ENCODE measurements around the gene PARP2. TPM values are rescaled to one million over a fixed set of nuclear protein-coding genes. Genes with fewer than 3 reads are reported as not detected.

Gene PARP2
- total and polyA plus RNA-seq, 10 donors, result 9.1 to 25.0 (median 14.7) TPM

GRCh38 chr14:20400589-20400964, 57.1 kb downstream of the PARP2 start:
- DNase-seq, result no peak
- no peak overlapping the region for H3K27ac ChIP-seq
- H3K4me1 ChIP-seq, result peaks cover 0 to 2% (median 0%) of the 10 kb centered on the region in 6 donors
- TF ChIP-seq CTCF (IDR thresholded peaks at IDR 0.05 in 8 of 11, conservative IDR thresholded peaks at IDR 0.05 in 3 of 11) (no peak), POLR2AphosphoS5 (IDR thresholded peaks at IDR 0.05) (no peak), POLR2A (IDR thresholded peaks at IDR 0.05) (no peak)
- H3K27me3 ChIP-seq (replicated peaks in 1 of 7), result no peaks in the 10 kb centered on the region
- peaks cover 8 to 100% (median 92%) of the 10 kb centered on the region in 6 donors for H3K36me3 ChIP-seq
- H3K9me3 ChIP-seq, result no peaks in the 10 kb centered on the region
- H3K4me3 ChIP-seq, result no peak overlapping the region
- 93 to 100% (median 98%) methylated on average over 1 of the region's 1 CpG for WGBS, 5 donors
- intact Hi-C loops (cut with DNase I; ENCODE audit: low total_unique reads), result loop anchor here (10.0 kb wide), 1 partner anchor 56 kb away; the partner anchor contains the start of gene PARP2

- intact Hi-C loops (cut with DNase I; ENCODE audit: low total_unique reads), result loop anchor here (10.0 kb wide), 1 partner anchor 56 kb away; the partner anchor contains the start of gene PARP2
- no peak for DNase-seq
- Histone ChIP-seq H3K36me3 (peaks cover 8 to 100% (median 92%) of the 10 kb centered on the region in 6 donors), H3K4me3 (no peak overlapping the region), H3K9me3 (no peaks in the 10 kb centered on the region), H3K27me3 (replicated peaks in 1 of 7) (no peaks in the 10 kb centered on the region), H3K27ac (no peak overlapping the region), H3K4me1 (peaks cover 0 to 7% (median 0%) of the 10 kb centered on the region in 6 donors)
- TF ChIP-seq POLR2A (IDR thresholded peaks at IDR 0.05), result no peak
- TF ChIP-seq CTCF (IDR thresholded peaks at IDR 0.05 in 8 of 11, conservative IDR thresholded peaks at IDR 0.05 in 3 of 11), result no peak
- TF ChIP-seq POLR2AphosphoS5 (IDR thresholded peaks at IDR 0.05), result no peak
- 86 to 93% (median 92%) methylated on average over 10 of the region's 10 CpGs for WGBS, 5 donors
Observed at GRCh38 chr14:20400965-20401593, 57.6 kb downstream of the PARP2 start.

GRCh38 chr14:20403521-20403920, 60.1 kb downstream of the PARP2 start:
- no peak for DNase-seq

More at GRCh38 chr14:20403521-20403920, 60.1 kb downstream of the PARP2 start:
- Histone ChIP-seq H3K27me3 (replicated peaks in 1 of 7) (no peaks in the 10 kb centered on the region), H3K9me3 (no peaks in the 10 kb centered on the region), H3K4me3 (no peak overlapping the region), H3K4me1 (peaks cover 0 to 16% (median 0%) of the 10 kb centered on the region in 6 donors), H3K27ac (no peak overlapping the region), H3K36me3 (peaks cover 4 to 100% (median 94%) of the 10 kb centered on the region in 6 donors)
- WGBS, 5 donors, result 88 to 97% (median 92%) methylated on average over 11 of the region's 11 CpGs
- intact Hi-C loops (cut with DNase I; ENCODE audit: low total_unique reads), result loop anchor here (10.0 kb wide), 1 partner anchor 59 kb away; the partner anchor contains the start of gene PARP2
- TF ChIP-seq POLR2A (IDR thresholded peaks at IDR 0.05) (no peak), CTCF (IDR thresholded peaks at IDR 0.05 in 8 of 11, conservative IDR thresholded peaks at IDR 0.05 in 3 of 11) (no peak)

Small RNA genes lying within 50 kb of the gene (small RNA-seq; reads per million reads assigned to genes)
- gene SNORA79B (0 to 0.06 (median 0) reads per million in 4 donors), gene SNORD126 (126 to 167 (median 140) reads per million in 4 donors)

Other genes with a start within 250 kb of the PARP2 start
- not detected for gene OR4K17, start 232.9 kb upstream of the PARP2 start, total RNA-seq
- gene OR4K17, start 232.9 kb upstream of the PARP2 start, polyA plus RNA-seq, result not detected
- gene OR4N5, start 204.8 kb upstream of the PARP2 start, total RNA-seq, result not detected
- not detected for gene OR4N5, start 204.8 kb upstream of the PARP2 start, polyA plus RNA-seq
- not detected for gene OR11G2, start 152.7 kb upstream of the PARP2 start, total RNA-seq
- not detected for gene OR11G2, start 152.7 kb upstream of the PARP2 start, polyA plus RNA-seq
- gene OR11H6, start 119.9 kb upstream of the PARP2 start, total RNA-seq, result not detected
- gene OR11H6, start 119.9 kb upstream of the PARP2 start, polyA plus RNA-seq, result not detected
- not detected for gene OR11H7, start 114.7 kb upstream of the PARP2 start, total RNA-seq
- not detected for gene OR11H7, start 114.7 kb upstream of the PARP2 start, polyA plus RNA-seq
- not detected for gene OR11H4, start 104.3 kb upstream of the PARP2 start, total RNA-seq
- gene OR11H4, start 104.3 kb upstream of the PARP2 start, polyA plus RNA-seq, result not detected
- gene TTC5, start 37.7 kb upstream of the PARP2 start, total RNA-seq, result 10 to 100 TPM; 12.5 to 21.9 (median 18.8) TPM
- 1 to 10 TPM; 5.9 to 7.2 (median 6.7) TPM for gene TTC5, start 37.7 kb upstream of the PARP2 start, polyA plus RNA-seq
- gene CCNB1IP1, start 10.4 kb upstream of the PARP2 start, total RNA-seq, result 10 to 100 TPM; 21.1 to 32.8 (median 27.9) TPM
- 10 to 100 TPM; 30.4 to 49.1 (median 43.6) TPM for gene CCNB1IP1, start 10.4 kb upstream of the PARP2 start, polyA plus RNA-seq
- 10 to 100 TPM; 55.1 to 91.7 (median 70.5) TPM for gene TEP1, start 69.9 kb downstream of the PARP2 start, total RNA-seq
- gene TEP1, start 69.9 kb downstream of the PARP2 start, polyA plus RNA-seq, result 10 to 100 TPM; 19.2 to 38.7 (median 26.7) TPM
- 1 to 10 TPM in 2 of 7 donors, under 1 TPM in 4, not detected in 1; 0.47 to 2.9 (median 0.86) TPM for gene KLHL33, start 92.5 kb downstream of the PARP2 start, total RNA-seq
- gene KLHL33, start 92.5 kb downstream of the PARP2 start, polyA plus RNA-seq, result under 1 TPM; 0.22 to 0.54 (median 0.32) TPM
- gene OSGEP, start 111.2 kb downstream of the PARP2 start, total RNA-seq, result 100 to 1,000 TPM in 2 of 7 donors, 10 to 100 TPM in 5; 48.6 to 110 (median 72.6) TPM
- 100 to 1,000 TPM in 1 of 3 donors, 10 to 100 TPM in 2; 78.7 to 107 (median 87.1) TPM for gene OSGEP, start 111.2 kb downstream of the PARP2 start, polyA plus RNA-seq
- 100 to 1,000 TPM in 6 of 7 donors, 10 to 100 TPM in 1; 89.4 to 153 (median 104) TPM for gene APEX1, start 111.6 kb downstream of the PARP2 start, total RNA-seq
- gene APEX1, start 111.6 kb downstream of the PARP2 start, polyA plus RNA-seq, result 100 to 1,000 TPM; 139 to 151 (median 140) TPM
- gene PIP4P1, start 117.8 kb downstream of the PARP2 start, total RNA-seq, result 10 to 100 TPM; 32.5 to 45.6 (median 38.4) TPM
- 10 to 100 TPM; 37.1 to 79.6 (median 55.9) TPM for gene PIP4P1, start 117.8 kb downstream of the PARP2 start, polyA plus RNA-seq
- 10 to 100 TPM; 36.0 to 93.1 (median 65.5) TPM for gene PNP, start 125.8 kb downstream of the PARP2 start, total RNA-seq
- gene PNP, start 125.8 kb downstream of the PARP2 start, polyA plus RNA-seq, result 10 to 100 TPM; 44.8 to 64.3 (median 48.2) TPM
- gene RNASE10, start 161.9 kb downstream of the PARP2 start, total RNA-seq, result under 1 TPM in 4 of 7 donors, not detected in 3; 0.60 to 0.95 (median 0.71) TPM
- not detected for gene RNASE10, start 161.9 kb downstream of the PARP2 start, polyA plus RNA-seq
- not detected for gene RNASE9, start 217.4 kb downstream of the PARP2 start, total RNA-seq
- gene RNASE9, start 217.4 kb downstream of the PARP2 start, polyA plus RNA-seq, result not detected
- gene RNASE11, start 244.4 kb downstream of the PARP2 start, total RNA-seq, result not detected
- gene RNASE11, start 244.4 kb downstream of the PARP2 start, polyA plus RNA-seq, result not detected
- not detected for gene RNASE12, start 247.7 kb downstream of the PARP2 start, total RNA-seq
- not detected for gene RNASE12, start 247.7 kb downstream of the PARP2 start, polyA plus RNA-seq

Data from spleen (tissue), 11 donors.